Measurements from ENCODE around the gene CCNF. TPM values are rescaled to one million over a fixed set of nuclear protein-coding genes. Genes with fewer than 3 reads are reported as not detected.

Gene CCNF
- total and polyA plus RNA-seq, 9 of the 15 experiments (the other 6 are each of a cell fraction or from before 2014, with no cell fraction given) = 4.1 to 70.1 (median 29.5) TPM

- no peak overlapping the region for H3K4me3 ChIP-seq
- WGBS (ENCODE audit: insufficient coverage, low coverage, missing lambda C conversion rate) = 4% methylated on average over 2 of the region's 2 CpGs
- ChIA-PET CTCF (ENCODE audit: low intra/inter-chr PET ratio) (no interaction called here), POLR2A (interaction anchor here (1.4 kb wide), 1 partner anchor 37 kb away, joined by 4 read pairs; no protein-coding TSS in a partner anchor)
- no peak for FAIRE-seq
- ATAC-seq = no peak
- intact Hi-C loops (cut with micrococcal nuclease) (no loop called here), in situ Hi-C loops (cut with MboI) (no loop called here)
- no peaks in the 10 kb centered on the region for H3K9me3 ChIP-seq (replicated peaks; ENCODE audit: control insufficient read depth, insufficient read depth, low read depth, low read length)
- no peak overlapping the region for H3K9ac ChIP-seq (ENCODE audit: insufficient read depth in 1 of 2, low read depth in 2 of 2, low read length in 2 of 2)
- DNase-seq (ENCODE audit: extremely low read depth in 1 of 4, low spot score in 3 of 4) = no peak
- H3K79me2 ChIP-seq (ENCODE audit: control insufficient read depth, insufficient read depth, low read length) = no peaks in the 10 kb centered on the region
- no peaks in the 10 kb centered on the region for H3K36me3 ChIP-seq (ENCODE audit: control insufficient read depth, insufficient read depth, low read length)
- no peak overlapping the region for H3K4me2 ChIP-seq (ENCODE audit: insufficient read depth, low read length)
- no peak overlapping the region for H3K27ac ChIP-seq (ENCODE audit: extremely low read depth, low read depth, low read length)
- H3K4me1 ChIP-seq (replicated peaks in 1 of 2; ENCODE audit: control insufficient read depth in 2 of 2, insufficient read depth in 2 of 2, low read length in 2 of 2) = peaks cover 0 to 3% of the 10 kb centered on the region in 2 experiments; a peak in 2 of 5 replicates
- TF ChIP-seq SMARCE1 (IDR thresholded peaks at IDR 0.05) = peak; percentile 32; the same call in 1 of the 2 replicates
- TF ChIP-seq CTBP1 (IDR thresholded peaks at IDR 0.05; ENCODE audit: borderline replicate concordance) = 0 out of 2 replicates have a peak, but pooled peaks have one; percentile 23
- no peak for TF ChIP-seq ZBTB34 (CRISPR knock-in tag; IDR thresholded peaks at IDR 0.05)
- TF ChIP-seq NCOA1 (IDR thresholded peaks at IDR 0.05; ENCODE audit: low read depth) = no peak
- no peak overlapping the region for H2AFZ ChIP-seq (ENCODE audit: low read depth, low read length)
- peaks cover 0 to 4% of the 10 kb centered on the region in 2 experiments; a peak in 1 of 5 replicates for H3K27me3 ChIP-seq (ENCODE audit: control insufficient read depth in 2 of 2, insufficient read depth in 2 of 2, low read length in 2 of 2)
- H4K20me1 ChIP-seq (replicated peaks; ENCODE audit: control insufficient read depth, insufficient read depth, low read length) = no peaks in the 10 kb centered on the region
- BruUV-seq (replicated peaks) = no TSS peak
- no peaks in the 10 kb centered on the region for H3K9me1 ChIP-seq (ENCODE audit: control insufficient read depth, insufficient read depth, low read length)
Measured at GRCh38 chr16:2384426-2384825, 44.8 kb upstream of the CCNF start.

Data from K562 (cell line).